Body of pancreas (tissue), 4 donors: ENCODE measurements around the gene HOXD13.

Experiments
- CTCF ChIP-seq, 7 experiments: fragments of 450-650 bp in 4 of 7; fragments of 200-600 bp in 3 of 7; sonication (generic) in 3 of 7; IDR thresholded peaks; one replicate each; pipeline ENCODE4 v1.5.1; 2016 to 2019; ENCODE audit warnings: antibody characterized with exemption in 7 of 7
- POLR2A ChIP-seq, 3 donors: fragments of 450-650 bp; IDR thresholded peaks; one replicate each; pipeline ENCODE4 v1.6.1; 2016; ENCODE audit warnings: antibody characterized with exemption in 3 of 3, mild to moderate bottlenecking in 2 of 3

GRCh38 chr2:176114930-176115625 lies 22.6 kb downstream of the HOXD13 start:
- TF ChIP-seq CTCF (IDR thresholded peaks at IDR 0.05) (no peak), POLR2A (IDR thresholded peaks at IDR 0.05) (no peak)
